ENCODE measurements around the gene VCAN.

Gene VCAN

DNA sequence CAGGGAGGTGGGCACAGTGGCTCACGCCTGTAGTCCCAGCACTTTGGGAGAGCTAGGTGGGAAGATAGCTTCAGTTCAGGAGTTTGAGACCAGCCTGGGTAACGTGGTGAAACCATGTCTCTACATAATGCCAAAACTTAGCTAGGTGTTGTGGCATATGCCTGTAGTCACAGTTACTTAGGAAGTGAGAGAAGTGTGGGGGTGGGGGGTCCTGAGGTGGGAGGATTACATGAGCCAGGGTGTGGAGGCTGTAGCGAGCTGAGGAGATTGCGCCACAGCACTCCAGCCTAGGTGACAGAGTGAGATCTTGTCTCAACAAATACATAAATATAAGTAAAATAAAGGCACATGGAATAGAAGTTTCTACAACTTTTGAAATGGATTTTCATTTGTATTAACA lies 23.1 kb downstream of the VCAN start:
- DNase-seq (ENCODE audit: low read depth) = no peak

GRCh38 chr5:83496626-83497025 lies 25.1 kb downstream of the VCAN start:
- DNase-seq (ENCODE audit: low read depth) = no peak

- DNase-seq (ENCODE audit: low read depth) = no peak
Observed at GRCh38 chr5:83498585-83498984, 27.0 kb downstream of the VCAN start.

DNA sequence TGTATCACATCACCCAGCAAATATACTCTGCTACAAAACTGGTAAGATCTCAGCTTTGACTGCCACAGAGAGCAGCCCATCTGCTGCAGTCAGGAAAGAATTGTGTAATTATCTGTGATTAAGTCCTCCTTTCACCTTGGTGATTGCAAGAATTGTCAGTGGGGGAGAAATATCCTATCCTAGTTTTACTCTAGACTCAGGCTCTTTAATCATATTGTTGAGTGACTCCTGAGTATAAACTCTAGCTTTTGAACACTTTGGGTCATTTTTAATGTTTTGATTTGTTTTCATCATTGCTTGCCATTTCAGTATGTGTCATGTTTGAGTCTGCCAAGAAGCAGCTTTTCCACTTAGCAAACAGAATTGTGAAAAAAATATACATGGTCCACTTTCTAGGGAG lies 32.1 kb downstream of the VCAN start:
- no peak for DNase-seq (ENCODE audit: low read depth)

DNA sequence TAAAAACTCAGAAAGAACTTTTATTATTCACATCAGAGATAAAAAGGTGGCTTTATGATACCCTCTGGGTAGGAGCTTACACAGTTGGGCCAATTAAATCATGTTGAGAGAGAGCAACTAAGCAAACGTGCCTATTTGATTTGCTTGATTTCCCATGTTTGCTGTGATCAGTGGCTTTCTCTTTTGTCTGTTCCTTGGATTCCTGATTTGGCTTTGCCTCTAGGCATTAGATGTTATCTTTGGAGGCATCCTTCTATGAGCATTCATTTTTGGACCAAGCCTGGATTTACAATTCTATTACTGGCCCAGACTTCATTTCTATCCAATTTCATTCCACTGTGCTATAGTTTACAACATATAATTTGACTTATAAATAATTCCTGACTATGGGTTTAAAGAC lies 35.9 kb downstream of the VCAN start:
- DNase-seq (ENCODE audit: low read depth) = no peak

DNA sequence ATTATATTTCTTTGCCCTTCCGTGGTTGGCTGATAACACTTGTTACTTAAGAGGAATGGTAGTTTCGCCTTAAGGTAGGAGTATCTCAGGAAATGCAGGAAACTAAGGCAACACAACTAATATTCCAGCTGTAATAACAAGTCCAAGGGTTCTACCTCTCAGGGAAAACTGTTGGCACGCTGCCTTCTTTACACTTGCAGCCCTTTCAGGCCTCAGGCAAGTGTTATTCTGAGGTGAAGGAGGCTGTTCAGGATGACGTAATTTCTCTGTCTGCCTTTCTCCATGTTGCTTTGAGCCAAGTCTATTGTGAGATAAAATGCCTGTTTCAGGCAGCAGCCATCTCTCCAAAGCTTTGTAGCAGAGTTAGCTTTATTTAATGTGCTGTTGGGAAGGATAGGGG lies 38.0 kb downstream of the VCAN start:
- no peak for DNase-seq (ENCODE audit: low read depth)

DNA sequence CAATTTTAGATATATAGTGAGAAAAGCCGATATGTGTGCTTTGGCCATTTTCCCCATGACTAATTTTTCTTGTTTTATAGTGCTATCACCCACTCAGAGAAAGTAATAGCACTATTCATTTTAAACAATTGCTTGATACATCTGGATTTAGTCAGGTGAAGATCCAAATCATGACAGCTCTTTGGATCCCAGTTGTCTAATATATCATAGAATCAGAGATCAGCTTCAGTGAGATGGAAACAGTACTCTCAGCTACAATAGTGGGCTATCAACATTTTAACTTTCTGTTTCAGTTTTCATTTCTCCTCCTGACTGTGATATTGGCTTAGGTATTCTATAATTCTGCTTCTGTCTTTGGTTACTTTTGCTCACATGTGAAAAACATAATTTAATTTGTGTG lies 38.7 kb downstream of the VCAN start:
- no peak for DNase-seq (ENCODE audit: low read depth)

DNA sequence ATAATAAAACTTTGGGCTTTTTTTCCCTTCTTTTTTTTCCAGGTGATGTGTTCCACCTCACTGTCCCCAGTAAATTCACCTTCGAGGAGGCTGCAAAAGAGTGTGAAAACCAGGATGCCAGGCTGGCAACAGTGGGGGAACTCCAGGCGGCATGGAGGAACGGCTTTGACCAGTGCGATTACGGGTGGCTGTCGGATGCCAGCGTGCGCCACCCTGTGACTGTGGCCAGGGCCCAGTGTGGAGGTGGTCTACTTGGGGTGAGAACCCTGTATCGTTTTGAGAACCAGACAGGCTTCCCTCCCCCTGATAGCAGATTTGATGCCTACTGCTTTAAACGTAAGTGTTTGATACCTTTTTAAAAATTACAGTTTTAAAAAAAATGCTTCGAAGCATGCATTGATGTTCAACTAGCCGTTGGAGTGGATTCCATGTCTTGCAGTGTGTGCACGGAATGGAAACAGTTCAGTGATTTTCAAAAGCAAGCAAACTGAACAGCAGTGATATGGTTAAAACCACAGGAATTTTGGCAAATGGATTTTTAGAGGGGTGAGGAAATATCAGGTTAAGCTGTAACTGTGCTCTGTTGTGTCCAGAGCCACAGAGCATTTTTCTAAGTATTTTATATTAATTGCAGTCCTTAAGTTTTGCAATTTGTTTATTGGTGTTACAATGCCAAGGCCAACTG lies 40.7 kb downstream of the VCAN start:
- no peak for DNase-seq (ENCODE audit: low read depth)

DNA sequence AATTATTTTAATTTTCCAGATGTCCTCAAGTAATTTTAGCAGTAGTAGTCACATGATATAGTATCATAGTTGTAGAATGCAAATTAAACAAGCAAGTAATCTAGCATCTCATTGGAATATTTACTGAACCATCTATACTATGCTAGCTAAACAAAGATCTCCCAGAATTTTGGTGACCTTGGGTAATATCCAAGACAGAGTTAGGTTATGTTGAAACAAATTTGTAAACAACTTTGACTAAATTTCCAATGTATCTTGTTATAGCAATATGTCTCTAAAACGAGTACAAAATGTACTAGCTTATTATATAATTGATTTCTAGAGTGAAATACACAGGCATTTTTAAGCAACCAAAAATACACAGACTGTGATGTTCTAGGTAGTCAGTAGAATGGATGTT lies 41.5 kb downstream of the VCAN start:
- DNase-seq (ENCODE audit: low read depth) = no peak

GRCh38 chr5:83513491-83513890 lies 41.9 kb downstream of the VCAN start:
- DNase-seq (ENCODE audit: low read depth) = no peak

DNA sequence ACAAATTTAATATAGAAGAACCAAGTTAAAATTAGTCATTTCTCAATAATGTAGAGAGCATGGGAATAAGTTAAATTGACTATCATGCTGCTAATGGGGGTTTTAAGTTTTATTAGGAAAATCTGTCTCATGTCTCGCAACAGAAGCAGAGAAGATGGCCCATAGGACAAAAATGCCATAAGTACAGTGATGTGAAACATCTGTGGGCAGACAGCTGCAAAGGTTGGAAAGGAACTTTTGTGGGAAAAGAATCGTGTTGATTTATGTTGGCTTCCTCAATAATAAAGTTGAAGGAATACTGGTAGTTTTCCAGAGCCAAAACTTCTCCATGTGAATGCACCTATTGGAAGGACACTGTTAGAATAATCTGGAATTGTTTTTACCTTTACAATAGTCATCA lies 44.8 kb downstream of the VCAN start:
- DNase-seq (ENCODE audit: low read depth) = no peak

- DNase-seq (ENCODE audit: low read depth) = no peak
Observed at GRCh38 chr5:83517072-83517687, 45.6 kb downstream of the VCAN start.

GRCh38 chr5:83517688-83518085 lies 46.1 kb downstream of the VCAN start:
- no peak for DNase-seq (ENCODE audit: low read depth)

- DNase-seq (ENCODE audit: low read depth) = no peak
Observed at GRCh38 chr5:83518319-83519061, 46.9 kb downstream of the VCAN start.

GRCh38 chr5:83522446-83522845 lies 50.9 kb downstream of the VCAN start:
- no peak for DNase-seq (ENCODE audit: low read depth)

DNA sequence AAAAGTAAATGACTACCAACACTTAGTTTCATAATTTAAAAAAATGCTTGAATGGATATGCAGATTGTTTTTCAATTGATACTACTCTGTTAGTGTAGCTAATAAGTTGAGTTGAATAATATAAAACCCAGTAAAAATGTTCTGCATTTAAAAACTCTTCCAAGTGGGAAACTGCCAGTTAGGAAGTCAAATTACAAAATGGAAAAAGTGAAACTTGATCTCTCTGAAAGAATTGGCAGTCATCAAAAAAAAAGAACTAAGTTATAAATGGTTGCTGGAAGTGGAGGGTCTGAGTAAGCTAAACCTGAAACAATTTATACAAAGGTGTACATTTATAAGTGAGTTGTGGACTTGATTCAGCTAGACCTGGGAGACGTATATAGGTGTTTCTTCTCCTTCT lies 52.4 kb downstream of the VCAN start:
- DNase-seq (ENCODE audit: low read depth) = no peak

GRCh38 chr5:83524345-83524744 lies 52.8 kb downstream of the VCAN start:
- no peak for DNase-seq (ENCODE audit: low read depth)

- no peak for DNase-seq (ENCODE audit: low read depth)
Observed at GRCh38 chr5:83524991-83525390, 53.4 kb downstream of the VCAN start.

GRCh38 chr5:83526289-83526688 lies 54.7 kb downstream of the VCAN start:
- DNase-seq (ENCODE audit: low read depth) = no peak

DNA sequence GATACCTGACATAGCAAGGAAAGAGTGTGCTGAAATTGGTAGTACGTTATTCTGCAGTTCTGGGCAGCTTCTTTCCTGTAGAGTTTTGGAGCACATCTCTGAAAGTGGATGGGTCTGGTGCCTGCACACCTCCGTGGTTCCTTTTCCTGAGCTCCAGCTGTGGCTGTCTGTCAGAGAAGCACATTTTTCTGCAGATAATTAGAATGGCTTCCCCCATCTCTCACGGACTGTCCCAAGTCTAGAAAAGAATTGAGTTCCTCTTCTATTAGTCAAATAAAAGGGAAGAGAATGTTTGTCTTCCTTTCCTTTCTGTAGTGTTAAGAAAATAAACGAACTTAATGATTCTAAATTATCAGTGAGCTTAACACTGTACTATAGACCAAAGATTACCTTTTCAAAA lies 55.7 kb downstream of the VCAN start:
- no peak for DNase-seq (ENCODE audit: low read depth)

DNA sequence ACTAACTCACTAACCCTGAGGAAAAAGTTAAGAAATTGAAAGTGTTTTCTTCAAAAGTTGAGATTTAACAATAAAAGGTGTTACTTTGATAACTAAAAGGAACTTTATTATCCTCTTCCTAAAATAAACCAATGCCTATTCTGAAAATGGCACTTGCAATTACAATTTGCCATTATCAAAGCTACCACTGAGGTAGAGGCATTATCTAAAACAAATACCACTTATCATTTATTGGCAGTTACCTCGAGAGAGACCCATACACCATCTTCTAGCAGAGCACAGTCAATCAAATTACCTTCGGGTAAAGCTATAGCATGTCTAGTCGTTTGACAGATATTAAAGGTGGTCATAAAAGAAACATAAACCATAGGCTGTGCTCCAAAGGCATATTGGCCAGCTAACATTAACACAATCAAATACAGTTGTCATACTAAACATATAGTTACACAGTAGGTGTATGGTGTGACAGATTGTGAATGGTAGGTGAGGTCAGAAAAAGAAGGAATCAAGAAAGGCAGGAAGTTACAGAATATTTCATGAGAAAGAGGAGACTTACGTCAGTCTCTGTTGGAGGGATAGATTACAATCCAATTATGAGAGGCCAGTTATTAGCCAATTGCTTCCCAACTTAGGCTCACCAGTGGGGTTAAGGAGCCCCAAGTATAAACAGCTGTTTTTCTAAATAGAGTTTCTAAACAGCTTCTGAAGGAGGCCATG lies 56.3 kb downstream of the VCAN start:
- no peak for DNase-seq (ENCODE audit: low read depth)

DNA sequence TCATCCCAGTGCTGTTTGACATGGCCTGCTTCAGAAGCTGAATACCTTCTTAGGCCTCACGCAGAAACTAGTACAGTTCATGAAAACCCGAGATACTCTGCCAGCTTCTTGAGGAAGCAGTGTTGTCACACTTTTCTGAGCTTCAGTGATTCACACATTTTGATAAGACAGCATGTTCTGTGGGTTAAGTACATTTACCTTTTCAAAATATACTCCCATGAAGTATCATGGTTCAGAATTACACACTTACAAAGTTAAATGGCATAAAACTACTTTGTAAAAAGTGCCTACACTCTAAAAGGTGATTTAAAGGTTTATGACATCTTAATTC lies 56.9 kb downstream of the VCAN start:
- no peak for DNase-seq (ENCODE audit: low read depth)

GRCh38 chr5:83530193-83530592 lies 58.6 kb downstream of the VCAN start:
- DNase-seq (ENCODE audit: low read depth) = no peak

Measured in activated T-helper 1 cell treated with Interleukin-2 at 50 U/mL for 16 hours (primary cell).